ENCODE results near the gene DES. TPM values are rescaled to one million over a fixed set of nuclear protein-coding genes. Genes with fewer than 3 reads are reported as not detected.

Gene DES
- total and polyA plus RNA-seq, 2 experiments from 2014 or later = 1.3 to 2.0 TPM

DNA sequence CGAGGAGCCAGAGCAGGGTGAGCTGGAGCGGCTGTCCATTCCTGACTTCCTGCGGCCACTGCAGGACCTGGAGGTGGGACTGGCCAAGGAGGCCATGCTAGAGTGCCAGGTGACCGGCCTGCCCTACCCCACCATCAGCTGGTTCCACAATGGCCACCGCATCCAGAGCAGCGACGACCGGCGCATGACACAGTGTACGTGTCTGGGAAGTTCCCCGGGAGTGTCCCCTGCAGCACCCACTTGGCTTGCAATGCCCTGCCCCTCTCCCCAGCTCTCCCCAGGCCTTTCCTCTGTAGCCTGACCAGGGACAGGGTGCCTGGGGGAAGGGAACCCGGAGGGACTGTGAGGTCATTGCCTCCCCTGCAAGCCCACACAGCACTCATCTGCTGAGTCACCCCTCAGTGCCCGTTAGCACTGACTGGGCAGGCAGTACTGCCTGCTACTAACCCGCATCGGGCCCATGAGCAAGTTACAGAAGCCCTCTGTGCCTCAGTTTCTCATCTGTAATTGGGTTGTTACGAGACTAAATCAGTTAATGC lies 51.1 kb downstream of the DES start (continued):
- TF ChIP-seq, protein P1, sequence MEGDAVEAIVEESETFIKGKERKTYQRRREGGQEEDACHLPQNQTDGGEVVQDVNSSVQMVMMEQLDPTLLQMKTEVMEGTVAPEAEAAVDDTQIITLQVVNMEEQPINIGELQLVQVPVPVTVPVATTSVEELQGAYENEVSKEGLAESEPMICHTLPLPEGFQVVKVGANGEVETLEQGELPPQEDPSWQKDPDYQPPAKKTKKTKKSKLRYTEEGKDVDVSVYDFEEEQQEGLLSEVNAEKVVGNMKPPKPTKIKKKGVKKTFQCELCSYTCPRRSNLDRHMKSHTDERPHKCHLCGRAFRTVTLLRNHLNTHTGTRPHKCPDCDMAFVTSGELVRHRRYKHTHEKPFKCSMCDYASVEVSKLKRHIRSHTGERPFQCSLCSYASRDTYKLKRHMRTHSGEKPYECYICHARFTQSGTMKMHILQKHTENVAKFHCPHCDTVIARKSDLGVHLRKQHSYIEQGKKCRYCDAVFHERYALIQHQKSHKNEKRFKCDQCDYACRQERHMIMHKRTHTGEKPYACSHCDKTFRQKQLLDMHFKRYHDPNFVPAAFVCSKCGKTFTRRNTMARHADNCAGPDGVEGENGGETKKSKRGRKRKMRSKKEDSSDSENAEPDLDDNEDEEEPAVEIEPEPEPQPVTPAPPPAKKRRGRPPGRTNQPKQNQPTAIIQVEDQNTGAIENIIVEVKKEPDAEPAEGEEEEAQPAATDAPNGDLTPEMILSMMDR (conservative IDR thresholded peaks at IDR 0.05; ENCODE audit: low read depth in 2 of 2) = no peak
- TF ChIP-seq, protein P2, sequence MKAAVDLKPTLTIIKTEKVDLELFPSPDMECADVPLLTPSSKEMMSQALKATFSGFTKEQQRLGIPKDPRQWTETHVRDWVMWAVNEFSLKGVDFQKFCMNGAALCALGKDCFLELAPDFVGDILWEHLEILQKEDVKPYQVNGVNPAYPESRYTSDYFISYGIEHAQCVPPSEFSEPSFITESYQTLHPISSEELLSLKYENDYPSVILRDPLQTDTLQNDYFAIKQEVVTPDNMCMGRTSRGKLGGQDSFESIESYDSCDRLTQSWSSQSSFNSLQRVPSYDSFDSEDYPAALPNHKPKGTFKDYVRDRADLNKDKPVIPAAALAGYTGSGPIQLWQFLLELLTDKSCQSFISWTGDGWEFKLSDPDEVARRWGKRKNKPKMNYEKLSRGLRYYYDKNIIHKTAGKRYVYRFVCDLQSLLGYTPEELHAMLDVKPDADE (IDR thresholded peaks at IDR 0.05) = no peak
- TF ChIP-seq ZNF114 (CRISPR knock-in tag; IDR thresholded peaks at IDR 0.05) (no peak), STAT1 (IDR thresholded peaks at IDR 0.05; ENCODE audit: unreplicated experiment) (no peak), EZH2phosphoT487 (IDR thresholded peaks at IDR 0.05; ENCODE audit: unreplicated experiment) (no peak), NANOG (IDR thresholded peaks at IDR 0.05; ENCODE audit: borderline replicate concordance) (no peak), CREB1 (CRISPR knock-in tag; IDR thresholded peaks at IDR 0.05; ENCODE audit: low read depth) (no peak)

DNA sequence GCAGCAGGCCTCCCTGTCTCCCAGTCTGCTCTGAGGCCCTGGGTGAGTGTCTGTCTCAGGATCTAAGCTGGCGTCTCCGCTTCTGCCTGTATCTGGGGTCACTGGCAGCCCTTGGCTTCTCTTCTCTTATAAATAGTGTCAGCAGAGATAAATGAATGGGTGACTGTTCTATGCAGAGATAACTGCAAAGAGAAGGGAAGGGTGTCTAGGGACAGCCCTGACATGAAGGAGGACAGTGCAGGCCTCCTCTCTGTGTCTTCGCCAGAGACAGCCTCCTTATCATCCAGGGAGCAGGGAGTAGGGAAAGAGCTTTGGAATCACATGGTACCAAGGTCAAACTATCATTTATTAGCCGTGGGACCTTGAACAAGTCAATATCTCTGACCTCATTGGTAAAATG lies 52.3 kb downstream of the DES start:
- H3K9me3 Mint-ChIP-seq = no peaks in the 10 kb centered on the region
- no peaks in the 10 kb centered on the region for H3K27me3 ChIP-seq (ENCODE audit: insufficient read depth)
- no peak overlapping the region for H3K4me3 Mint-ChIP-seq
- no peak overlapping the region for H2AFZ ChIP-seq
- H3K4me2 ChIP-seq = no peak overlapping the region
- DNase-seq (ENCODE audit: low spot score) = no peak
- no peak for ATAC-seq
- no peak overlapping the region for H3K4me3 ChIP-seq
- no peaks in the 10 kb centered on the region for H3K79me2 ChIP-seq (replicated peaks; ENCODE audit: insufficient read depth)
- H3K9me2 ChIP-seq (ENCODE audit: insufficient read depth) = no peaks in the 10 kb centered on the region
- peaks cover 3% of the 10 kb centered on the region; the same call in 1 of the 3 replicates for H3K36me3 Mint-ChIP-seq (ENCODE audit: low read depth)
- H4K20me1 ChIP-seq (replicated peaks; ENCODE audit: insufficient read depth) = no peaks in the 10 kb centered on the region
- no peak overlapping the region for H3K27ac Mint-ChIP-seq
- H3K4me1 ChIP-seq (ENCODE audit: insufficient read depth) = peaks cover 4% of the 10 kb centered on the region; the same call in 1 of the 2 replicates
- no peak overlapping the region for H3K27ac ChIP-seq (ENCODE audit: low read depth)
- H3K4me1 Mint-ChIP-seq = peaks cover 3% of the 10 kb centered on the region
- H3K27me3 Mint-ChIP-seq (ENCODE audit: insufficient read depth, low read depth, poor library complexity) = peaks cover 18% of the 10 kb centered on the region
- no peaks in the 10 kb centered on the region for H3K36me3 ChIP-seq (ENCODE audit: insufficient read depth)
- H3F3A ChIP-seq (replicated peaks; ENCODE audit: low read depth) = no peaks in the 10 kb centered on the region; the same call in 1 of the 2 replicates
- TF ChIP-seq CREB1 (CRISPR knock-in tag; IDR thresholded peaks at IDR 0.05; ENCODE audit: low read depth) (no peak), EZH2 (IDR thresholded peaks at IDR 0.05; ENCODE audit: low read depth, unreplicated experiment) (no peak), ZNF331 (CRISPR knock-in tag; IDR thresholded peaks at IDR 0.05; ENCODE audit: low read depth) (no peak), EZH2phosphoT487 (IDR thresholded peaks at IDR 0.05; ENCODE audit: unreplicated experiment) (no peak), JUNB (IDR thresholded peaks at IDR 0.05; ENCODE audit: unreplicated experiment) (no peak), POLR2AphosphoS5 (IDR thresholded peaks at IDR 0.05; ENCODE audit: low read depth) (no peak), NANOG (IDR thresholded peaks at IDR 0.05; ENCODE audit: borderline replicate concordance) (no peak)
- TF ChIP-seq, protein P3, sequence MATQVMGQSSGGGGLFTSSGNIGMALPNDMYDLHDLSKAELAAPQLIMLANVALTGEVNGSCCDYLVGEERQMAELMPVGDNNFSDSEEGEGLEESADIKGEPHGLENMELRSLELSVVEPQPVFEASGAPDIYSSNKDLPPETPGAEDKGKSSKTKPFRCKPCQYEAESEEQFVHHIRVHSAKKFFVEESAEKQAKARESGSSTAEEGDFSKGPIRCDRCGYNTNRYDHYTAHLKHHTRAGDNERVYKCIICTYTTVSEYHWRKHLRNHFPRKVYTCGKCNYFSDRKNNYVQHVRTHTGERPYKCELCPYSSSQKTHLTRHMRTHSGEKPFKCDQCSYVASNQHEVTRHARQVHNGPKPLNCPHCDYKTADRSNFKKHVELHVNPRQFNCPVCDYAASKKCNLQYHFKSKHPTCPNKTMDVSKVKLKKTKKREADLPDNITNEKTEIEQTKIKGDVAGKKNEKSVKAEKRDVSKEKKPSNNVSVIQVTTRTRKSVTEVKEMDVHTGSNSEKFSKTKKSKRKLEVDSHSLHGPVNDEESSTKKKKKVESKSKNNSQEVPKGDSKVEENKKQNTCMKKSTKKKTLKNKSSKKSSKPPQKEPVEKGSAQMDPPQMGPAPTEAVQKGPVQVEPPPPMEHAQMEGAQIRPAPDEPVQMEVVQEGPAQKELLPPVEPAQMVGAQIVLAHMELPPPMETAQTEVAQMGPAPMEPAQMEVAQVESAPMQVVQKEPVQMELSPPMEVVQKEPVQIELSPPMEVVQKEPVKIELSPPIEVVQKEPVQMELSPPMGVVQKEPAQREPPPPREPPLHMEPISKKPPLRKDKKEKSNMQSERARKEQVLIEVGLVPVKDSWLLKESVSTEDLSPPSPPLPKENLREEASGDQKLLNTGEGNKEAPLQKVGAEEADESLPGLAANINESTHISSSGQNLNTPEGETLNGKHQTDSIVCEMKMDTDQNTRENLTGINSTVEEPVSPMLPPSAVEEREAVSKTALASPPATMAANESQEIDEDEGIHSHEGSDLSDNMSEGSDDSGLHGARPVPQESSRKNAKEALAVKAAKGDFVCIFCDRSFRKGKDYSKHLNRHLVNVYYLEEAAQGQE (IDR thresholded peaks at IDR 0.05; ENCODE audit: unreplicated experiment) = no peak
- TF ChIP-seq, protein P1 (conservative IDR thresholded peaks at IDR 0.05; ENCODE audit: low read depth in 2 of 2) = no peak
- TF ChIP-seq, protein P2 (IDR thresholded peaks at IDR 0.05) = no peak
